OCI-LY1 (cell line): Measurements from ENCODE around the gene SLX4IP.

Experiments used
- H2AFZ ChIP-seq: fragments of 200-600 bp; sonication (generic), shearing (Covaris generic); 2 replicates; pipeline ENCODE4 v1.6.0; 2014; ENCODE audit warnings: antibody characterized with exemption, mild to moderate bottlenecking, low read length
- H3F3A ChIP-seq: fragments of 200-600 bp; sonication (generic), shearing (Covaris generic); 2 replicates; pipeline ENCODE4 v1.6.0; 2014; ENCODE audit warnings: mild to moderate bottlenecking, antibody characterized with exemption, low read length, moderate library complexity; ENCODE audit not compliant: insufficient read depth
- H3K27ac ChIP-seq: fragments of 200-600 bp; sonication (generic); 2 replicates; pipeline ENCODE4 v1.5.1; 2014; ENCODE audit warnings: low read length, mixed run types, mild to moderate bottlenecking, low read depth; ENCODE audit not compliant: poor library complexity, severe bottlenecking
- H3K27me3 ChIP-seq: fragments of 200-600 bp; sonication (generic); 2 replicates; pipeline ENCODE4 v1.6.0; 2014; ENCODE audit warnings: antibody characterized with exemption, mild to moderate bottlenecking, low read length, moderate library complexity; ENCODE audit not compliant: insufficient read depth
- H3K36me3 ChIP-seq: fragments of 200-600 bp; sonication (generic); 2 replicates; pipeline ENCODE4 v1.6.1; 2014; ENCODE audit warnings: mild to moderate bottlenecking, antibody characterized with exemption, low read length, moderate library complexity, mixed read lengths; ENCODE audit not compliant: insufficient read depth
- H3K4me1 ChIP-seq: fragments of 200-600 bp; sonication (generic); 2 replicates; pipeline ENCODE4 v1.5.1; 2014; ENCODE audit warnings: mild to moderate bottlenecking, low read length, moderate library complexity; ENCODE audit not compliant: insufficient read depth, severe bottlenecking
- H3K4me2 ChIP-seq: fragments of 200-600 bp; sonication (generic), shearing (Covaris generic); 2 replicates; pipeline ENCODE4 v1.6.1; 2014; ENCODE audit warnings: low read length
- H3K4me3 ChIP-seq: fragments of 200-600 bp; sonication (generic); 2 replicates; pipeline ENCODE4 v1.5.1; 2014; ENCODE audit warnings: low read length, low read depth, mild to moderate bottlenecking, mixed read lengths; ENCODE audit not compliant: poor library complexity, severe bottlenecking
- H3K79me2 ChIP-seq: fragments of 200-600 bp; shearing (Covaris generic); 2 replicates; pipeline ENCODE4 v1.6.1; 2016; ENCODE audit warnings: mixed run types, low read length, mixed read lengths; ENCODE audit not compliant: insufficient read depth
- H3K9ac ChIP-seq: fragments of 200-600 bp; sonication (generic), shearing (Covaris generic); 2 replicates; pipeline ENCODE4 v1.6.1; 2014; ENCODE audit warnings: mild to moderate bottlenecking, low read length, mixed read lengths
- H3K9me2 ChIP-seq: fragments of 200-600 bp; sonication (generic), shearing (Covaris generic); 2 replicates; pipeline ENCODE4 v1.6.1; 2014; ENCODE audit warnings: low read depth, mild to moderate bottlenecking, low read length, mixed read lengths
- H3K9me3 ChIP-seq: fragments of 200-600 bp; shearing (Covaris generic); 2 replicates; pipeline ENCODE4 v1.6.1; 2014; ENCODE audit warnings: low read length, mixed read lengths
- H4K20me1 ChIP-seq: fragments of 200-600 bp; sonication (generic), shearing (Covaris generic); 2 replicates; pipeline ENCODE4 v1.6.0; 2016; ENCODE audit warnings: mild to moderate bottlenecking, low read length; ENCODE audit not compliant: insufficient read depth
- EZH2 ChIP-seq: fragments of 200-600 bp; sonication (generic), shearing (Covaris generic); IDR thresholded peaks from 2 replicates; pipeline ENCODE4 v1.8.0; 2017; ENCODE audit warnings: borderline replicate concordance, mixed run types, mild to moderate bottlenecking, antibody characterized with exemption, low read length, moderate library complexity, mixed read lengths
- TF ChIP-seq, protein P1 (sequence below): fragments of 200-600 bp; sonication (generic), shearing (Covaris generic); IDR thresholded peaks from 2 replicates; pipeline ENCODE4 v1.5.1; 2017; ENCODE audit warnings: mild to moderate bottlenecking, antibody characterized with exemption, low read length, moderate library complexity, mixed read lengths

SLX4IP gene

DNA sequence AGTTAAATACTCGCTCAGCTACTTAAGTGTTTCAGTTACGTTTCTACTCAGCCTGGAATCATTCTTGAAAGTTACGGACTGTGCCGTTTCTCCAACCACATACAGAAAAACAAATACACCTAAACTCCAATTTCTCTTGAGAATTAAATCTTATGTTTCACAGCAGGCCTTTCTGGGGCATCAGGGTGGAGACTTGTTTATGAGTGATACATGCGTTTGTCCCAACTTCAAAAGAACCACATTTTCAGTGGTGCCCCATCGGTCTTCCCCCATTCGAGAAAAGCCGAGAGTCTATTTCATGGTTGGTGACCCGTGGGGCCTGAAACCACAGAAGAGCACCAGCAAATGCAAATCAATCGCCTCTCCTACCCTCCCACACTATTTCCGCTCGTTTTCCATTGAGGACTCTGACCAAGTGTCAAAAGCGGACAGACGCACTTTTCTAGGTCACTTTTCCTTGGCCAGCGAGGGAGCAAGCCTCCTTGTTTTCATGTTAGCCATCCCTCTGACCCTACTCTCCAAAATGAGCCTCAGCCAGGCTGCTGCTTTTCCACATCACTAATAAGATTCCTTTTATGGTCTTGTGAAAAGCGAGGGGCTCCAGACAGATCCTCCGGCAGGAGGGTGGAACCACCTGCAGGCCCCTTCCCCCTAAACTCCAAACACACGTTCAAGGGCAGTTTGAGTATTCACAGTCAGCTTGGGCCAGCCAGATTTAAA, 235.6 kb downstream of the SLX4IP start:
- Histone ChIP-seq H4K20me1 (no peaks in the 10 kb centered on the region), H3K4me2 (peak overlapping the region; percentile 45), H3K4me3 (peak overlapping the region; percentile 0), H3K27ac (no peak overlapping the region), H3K9ac (no peak overlapping the region), H3F3A (no peaks in the 10 kb centered on the region), H3K36me3 (no peaks in the 10 kb centered on the region), H3K4me1 (peaks cover 41% of the 10 kb centered on the region), H3K9me3 (no peaks in the 10 kb centered on the region), H2AFZ (no peak overlapping the region), H3K79me2 (no peaks in the 10 kb centered on the region), H3K27me3 (no peaks in the 10 kb centered on the region), H3K9me2 (no peaks in the 10 kb centered on the region)
- no peak for TF ChIP-seq EZH2

GRCh38 chr20:10671221-10671918, 236.3 kb downstream of the SLX4IP start:
- no peaks in the 10 kb centered on the region for H4K20me1 ChIP-seq
- no peak overlapping the region for H2AFZ ChIP-seq
- no peaks in the 10 kb centered on the region for H3K36me3 ChIP-seq
- H3K79me2 ChIP-seq = no peaks in the 10 kb centered on the region
- no peak overlapping the region for H3K9ac ChIP-seq
- H3K9me2 ChIP-seq = no peaks in the 10 kb centered on the region
- peak overlapping the region; percentile 45; the same call in 1 of the 2 replicates for H3K4me2 ChIP-seq
- no peak overlapping the region for H3K27ac ChIP-seq
- H3K27me3 ChIP-seq = no peaks in the 10 kb centered on the region
- no peaks in the 10 kb centered on the region for H3F3A ChIP-seq
- TF ChIP-seq, protein P1, sequence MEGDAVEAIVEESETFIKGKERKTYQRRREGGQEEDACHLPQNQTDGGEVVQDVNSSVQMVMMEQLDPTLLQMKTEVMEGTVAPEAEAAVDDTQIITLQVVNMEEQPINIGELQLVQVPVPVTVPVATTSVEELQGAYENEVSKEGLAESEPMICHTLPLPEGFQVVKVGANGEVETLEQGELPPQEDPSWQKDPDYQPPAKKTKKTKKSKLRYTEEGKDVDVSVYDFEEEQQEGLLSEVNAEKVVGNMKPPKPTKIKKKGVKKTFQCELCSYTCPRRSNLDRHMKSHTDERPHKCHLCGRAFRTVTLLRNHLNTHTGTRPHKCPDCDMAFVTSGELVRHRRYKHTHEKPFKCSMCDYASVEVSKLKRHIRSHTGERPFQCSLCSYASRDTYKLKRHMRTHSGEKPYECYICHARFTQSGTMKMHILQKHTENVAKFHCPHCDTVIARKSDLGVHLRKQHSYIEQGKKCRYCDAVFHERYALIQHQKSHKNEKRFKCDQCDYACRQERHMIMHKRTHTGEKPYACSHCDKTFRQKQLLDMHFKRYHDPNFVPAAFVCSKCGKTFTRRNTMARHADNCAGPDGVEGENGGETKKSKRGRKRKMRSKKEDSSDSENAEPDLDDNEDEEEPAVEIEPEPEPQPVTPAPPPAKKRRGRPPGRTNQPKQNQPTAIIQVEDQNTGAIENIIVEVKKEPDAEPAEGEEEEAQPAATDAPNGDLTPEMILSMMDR = peak; percentile 18
- TF ChIP-seq EZH2 = no peak
- H3K9me3 ChIP-seq = no peaks in the 10 kb centered on the region
- H3K4me3 ChIP-seq = peak overlapping the region; percentile 0
- peaks cover 41% of the 10 kb centered on the region for H3K4me1 ChIP-seq

GRCh38 chr20:10671919-10672623, 237.0 kb downstream of the SLX4IP start:
- Histone ChIP-seq H3K9me3 (no peaks in the 10 kb centered on the region), H3K9ac (no peak overlapping the region), H3K4me3 (peak overlapping the region; percentile 66), H3K9me2 (no peaks in the 10 kb centered on the region), H2AFZ (no peak overlapping the region), H4K20me1 (no peaks in the 10 kb centered on the region), H3K27me3 (no peaks in the 10 kb centered on the region; the same call in 1 of the 2 replicates), H3K36me3 (no peaks in the 10 kb centered on the region), H3K4me2 (peak overlapping the region; percentile 74), H3K27ac (no peak overlapping the region), H3F3A (no peaks in the 10 kb centered on the region), H3K4me1 (peaks cover 41% of the 10 kb centered on the region), H3K79me2 (no peaks in the 10 kb centered on the region)
- TF ChIP-seq, protein P1 = no peak
- no peak for TF ChIP-seq EZH2
